Endodermal cell (in vitro differentiated cells): ENCODE data around the gene IL3. TPM values are rescaled to one million over a fixed set of nuclear protein-coding genes. Genes with fewer than 3 reads are reported as not detected.
A peak's percentile ranks its signal among the peaks of the same experiment; 100 is the strongest.

Experiments used
- DNase-seq: peaks from one replicate; pipeline ENCODE4 v3.0.0-alpha.2; 2017
- H3K27ac ChIP-seq: 2 replicates; pipeline ENCODE4 v1.5.1; 2013; ENCODE audit warnings: mild to moderate bottlenecking, low read depth, low read length, moderate library complexity
- H3K27me3 ChIP-seq: 2 replicates; pipeline ENCODE4 v1.6.1; 2013; ENCODE audit warnings: mild to moderate bottlenecking, low read length, moderate library complexity; ENCODE audit not compliant: insufficient read depth, control insufficient read depth, poor library complexity, severe bottlenecking
- H3K36me3 ChIP-seq: 2 replicates; pipeline ENCODE4 v1.7.0; 2013; ENCODE audit warnings: mild to moderate bottlenecking, low read length, moderate library complexity; ENCODE audit not compliant: control insufficient read depth, insufficient read depth
- H3K4me1 ChIP-seq: one replicate; pipeline ENCODE4 v1.7.0; 2013; ENCODE audit warnings: low read length; ENCODE audit not compliant: control insufficient read depth, insufficient read depth
- H3K4me3 ChIP-seq: 2 replicates; pipeline ENCODE4 v1.5.1; 2013; ENCODE audit warnings: mild to moderate bottlenecking, low read length, moderate library complexity
- H3K9ac ChIP-seq: 2 replicates; pipeline ENCODE4 v1.6.1; 2013; ENCODE audit warnings: mild to moderate bottlenecking, low read length, moderate library complexity; ENCODE audit not compliant: poor library complexity, severe bottlenecking; ENCODE audit errors: extremely low read depth
- H3K9me3 ChIP-seq: 2 replicates; pipeline ENCODE4 v1.6.1; 2013; ENCODE audit warnings: mild to moderate bottlenecking, low read length, moderate library complexity; ENCODE audit not compliant: control insufficient read depth
- H3K27ac Mint-ChIP-seq: 2 replicates; pipeline ENCODE4 v1.8.0; 2020; ENCODE audit warnings: mixed read lengths
- H3K27me3 Mint-ChIP-seq: 2 replicates; pipeline ENCODE4 v1.8.0; 2021; ENCODE audit warnings: mild to moderate bottlenecking, mixed read lengths; ENCODE audit not compliant: insufficient read depth
- H3K36me3 Mint-ChIP-seq: 2 replicates; pipeline ENCODE4 v1.8.0; 2020; ENCODE audit warnings: low read depth, mixed read lengths
- H3K4me1 Mint-ChIP-seq: 2 replicates; pipeline ENCODE4 v1.8.0; 2020; ENCODE audit warnings: mixed read lengths
- H3K4me3 Mint-ChIP-seq: 2 replicates; pipeline ENCODE4 v1.8.0; 2020; ENCODE audit warnings: mild to moderate bottlenecking, moderate library complexity, mixed read lengths
- H3K9me3 Mint-ChIP-seq: 2 replicates; pipeline ENCODE4 v1.8.0; 2020; ENCODE audit warnings: mild to moderate bottlenecking, mixed read lengths
- CTCF ChIP-seq: fragments of 200-600 bp; sonication (generic); conservative IDR thresholded peaks from 2 replicates; pipeline ENCODE4 v1.5.0; 2021; ENCODE audit warnings: antibody characterized with exemption, mild to moderate bottlenecking
- WGBS, 2 experiments: methylation state at CpG; one replicate each; pipeline versions ENCODE4 v1.1.5 to v1.1.7; 2013; ENCODE audit warnings: missing lambda C conversion rate in 2 of 2, mixed read lengths in 1 of 2; ENCODE audit not compliant: insufficient coverage in 1 of 2, insufficient read length in 1 of 2; 5-methylcytosine and 5-hydroxymethylcytosine counted together
- total RNA-seq, 2 donors: library from RNA; stranded (reverse); fragmentation: NEBNext Ultra II Directional in 1 of 2; extraction: Animal tissue kit (Norgen Biotek cat#: 25700) in 1 of 2; gene quantifications; 2 replicates in 1 of 2; 3 replicates in 1 of 2; pipeline ENCODE4 v1.2.1, GENCODE V29; 2021

IL3 gene
- total RNA-seq, 2 donors from 2014 or later = not detected

DNA sequence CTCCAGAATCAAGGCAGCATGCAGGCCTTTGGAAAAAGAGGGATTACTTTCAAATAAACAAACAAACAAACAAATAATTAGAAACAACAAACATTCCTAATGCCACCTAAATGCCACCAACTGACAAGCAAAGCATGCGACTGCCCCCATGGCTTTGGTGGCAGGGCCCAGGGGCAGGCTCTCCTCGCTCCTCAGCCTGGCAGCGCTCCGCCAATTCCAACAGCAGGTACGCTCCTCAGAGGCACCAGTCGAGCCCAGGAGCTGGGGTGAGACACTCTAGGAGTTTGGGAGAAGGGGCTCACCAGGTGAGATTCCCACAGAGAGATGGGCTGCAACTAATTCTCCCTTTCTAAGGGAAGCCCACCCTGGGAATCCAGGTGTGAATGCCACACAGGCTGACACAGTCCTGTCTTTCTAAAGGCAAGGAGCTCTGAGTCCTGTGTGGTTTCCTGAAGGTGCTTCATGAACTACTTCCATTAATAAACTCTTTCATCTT lies 41.0 kb downstream of the IL3 start:
- no peak for TF ChIP-seq CTCF
- no peaks in the 10 kb centered on the region for H3K4me1 Mint-ChIP-seq
- 88 to 93% methylated on average over 3 to 6 of the region's 6 CpGs for WGBS, 2 experiments

DNA sequence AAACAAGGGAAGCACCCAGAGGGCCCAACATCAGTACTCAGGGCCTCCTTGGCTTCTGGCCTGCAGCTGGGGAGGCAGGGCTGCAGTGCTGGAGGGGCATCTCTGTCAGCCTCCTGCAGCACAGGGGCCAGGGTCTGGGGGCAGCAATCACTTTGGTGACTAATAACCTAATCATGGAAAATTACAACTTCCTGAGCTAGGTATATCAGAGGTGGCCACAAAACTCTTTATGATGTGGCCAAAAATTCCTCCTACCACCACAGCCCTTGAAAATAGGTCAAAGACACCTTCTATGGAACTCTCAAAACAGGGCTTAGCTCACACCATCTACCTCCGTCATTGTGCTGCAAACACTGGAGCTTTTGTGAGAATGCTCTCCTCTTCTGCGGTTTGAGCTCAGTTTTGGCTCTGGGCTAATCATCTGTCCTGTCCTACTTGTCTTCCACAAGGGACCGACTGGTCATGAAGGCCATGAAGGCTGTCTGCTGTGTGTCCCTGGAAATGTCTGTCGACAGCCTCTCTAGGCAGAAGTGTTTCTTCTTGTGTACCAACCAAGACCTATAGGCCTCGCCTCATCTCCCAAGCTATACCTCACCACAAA lies 41.7 kb downstream of the IL3 start:
- H3K27ac Mint-ChIP-seq = no peak overlapping the region
- DNase-seq = peak; percentile 10
- Histone ChIP-seq H3K9ac (no peak overlapping the region), H3K27ac (no peak overlapping the region), H3K27me3 (peaks cover 10% of the 10 kb centered on the region), H3K9me3 (no peaks in the 10 kb centered on the region), H3K4me1 (no peaks in the 10 kb centered on the region), H3K36me3 (no peaks in the 10 kb centered on the region), H3K4me3 (no peak overlapping the region)
- WGBS, 2 experiments = 84 to 88% methylated on average over 4 to 5 of the region's 5 CpGs
- H3K9me3 Mint-ChIP-seq = no peaks in the 10 kb centered on the region
- H3K27me3 Mint-ChIP-seq = peaks cover 5% of the 10 kb centered on the region
- no peak overlapping the region for H3K4me3 Mint-ChIP-seq
- no peak for TF ChIP-seq CTCF
- H3K36me3 Mint-ChIP-seq = no peaks in the 10 kb centered on the region
- H3K4me1 Mint-ChIP-seq = no peaks in the 10 kb centered on the region

More for the DNA sequence above, 41.0 kb downstream of the IL3 start:
- Histone ChIP-seq H3K27me3 (peaks cover 13% of the 10 kb centered on the region), H3K9me3 (no peaks in the 10 kb centered on the region), H3K27ac (no peak overlapping the region), H3K4me3 (no peak overlapping the region), H3K9ac (no peak overlapping the region), H3K4me1 (no peaks in the 10 kb centered on the region), H3K36me3 (no peaks in the 10 kb centered on the region)
- Mint-ChIP-seq H3K9me3 (no peaks in the 10 kb centered on the region), H3K4me3 (no peak overlapping the region), H3K27ac (no peak overlapping the region), H3K27me3 (peaks cover 5% of the 10 kb centered on the region), H3K36me3 (no peaks in the 10 kb centered on the region)
- peak; percentile 9 for DNase-seq

GRCh38 chr5:132102944-132103331 lies 42.5 kb downstream of the IL3 start:
- Histone ChIP-seq H3K9ac (no peak overlapping the region), H3K27ac (no peak overlapping the region)

More at GRCh38 chr5:132102944-132103331, 42.5 kb downstream of the IL3 start:
- H3K36me3 ChIP-seq = no peaks in the 10 kb centered on the region
- H3K4me3 ChIP-seq = no peak overlapping the region
- no peak for DNase-seq
- peaks cover 9% of the 10 kb centered on the region for H3K27me3 ChIP-seq
- no peaks in the 10 kb centered on the region for H3K4me1 ChIP-seq
- no peaks in the 10 kb centered on the region for H3K36me3 Mint-ChIP-seq
- H3K27me3 Mint-ChIP-seq = peaks cover 5% of the 10 kb centered on the region
- peaks cover 4% of the 10 kb centered on the region for H3K9me3 Mint-ChIP-seq
- H3K4me3 Mint-ChIP-seq = no peak overlapping the region
- no peaks in the 10 kb centered on the region for H3K4me1 Mint-ChIP-seq
- H3K9me3 ChIP-seq = no peaks in the 10 kb centered on the region
- no peak overlapping the region for H3K27ac Mint-ChIP-seq
- TF ChIP-seq CTCF = no peak
- WGBS, 2 experiments = 71 to 74% methylated on average over 2 to 3 of the region's 3 CpGs
